MV-4-11 (cell line): ENCODE results near the gene PTGR3.
"Not testable (repeated sequence)": the region's sequence is repeated elsewhere in the genome, so short reads cannot be mapped to it uniquely, and the experiment has no call there.

ENCODE experiments used
- DNase-seq: peaks from one replicate; lab custom pipeline; 2025; lab: John Stamatoyannopoulos, UW

The PTGR3 gene

GRCh38 chr18:75202696-75203365, 6.1 kb downstream of the PTGR3 start:
- no peak for DNase-seq

- no peak for DNase-seq
These were observed 7.4 kb downstream of the PTGR3 start for GRCh38 chr18:75201282-75202270.

GRCh38 chr18:75200605-75201280, 8.2 kb downstream of the PTGR3 start:
- peak; percentile 62 for DNase-seq

GRCh38 chr18:75200071-75200470, 8.9 kb downstream of the PTGR3 start:
- no peak for DNase-seq

- no peak for DNase-seq
These were observed 9.6 kb downstream of the PTGR3 start for GRCh38 chr18:75199327-75199726.

- DNase-seq, result peak; percentile 6
These were observed 10.9 kb downstream of the PTGR3 start for GRCh38 chr18:75198036-75198435.

GRCh38 chr18:75192899-75193298, 16.0 kb downstream of the PTGR3 start:
- no peak for DNase-seq

- DNase-seq, result no peak
These were observed 19.2 kb downstream of the PTGR3 start for GRCh38 chr18:75189696-75190095.

GRCh38 chr18:75187702-75188101, 21.2 kb downstream of the PTGR3 start:
- DNase-seq, result not testable (repeated sequence)

GRCh38 chr18:75185460-75185859, 23.5 kb downstream of the PTGR3 start:
- no peak for DNase-seq

GRCh38 chr18:75183973-75184493, 24.9 kb downstream of the PTGR3 start:
- no peak for DNase-seq

- no peak for DNase-seq
These were observed 25.4 kb downstream of the PTGR3 start for GRCh38 chr18:75183524-75183923.

- DNase-seq, result no peak
These were observed 28.9 kb downstream of the PTGR3 start for GRCh38 chr18:75179819-75180600.

- DNase-seq, result no peak
These were observed 30.6 kb downstream of the PTGR3 start for GRCh38 chr18:75178376-75178775.

- DNase-seq, result no peak
These were observed 32.1 kb downstream of the PTGR3 start for GRCh38 chr18:75176849-75177248.

GRCh38 chr18:75173738-75174137, 35.2 kb downstream of the PTGR3 start:
- DNase-seq, result no peak

- peak; percentile 87 for DNase-seq
These were observed 35.9 kb downstream of the PTGR3 start for GRCh38 chr18:75173125-75173432.

GRCh38 chr18:75172299-75173124, 36.4 kb downstream of the PTGR3 start:
- no peak for DNase-seq

GRCh38 chr18:75170916-75171315, 38.0 kb downstream of the PTGR3 start:
- DNase-seq, result no peak

- DNase-seq, result no peak
These were observed 38.7 kb downstream of the PTGR3 start for GRCh38 chr18:75170022-75170789.
